ENCODE measurements around the gene MOB1B.

DNA sequence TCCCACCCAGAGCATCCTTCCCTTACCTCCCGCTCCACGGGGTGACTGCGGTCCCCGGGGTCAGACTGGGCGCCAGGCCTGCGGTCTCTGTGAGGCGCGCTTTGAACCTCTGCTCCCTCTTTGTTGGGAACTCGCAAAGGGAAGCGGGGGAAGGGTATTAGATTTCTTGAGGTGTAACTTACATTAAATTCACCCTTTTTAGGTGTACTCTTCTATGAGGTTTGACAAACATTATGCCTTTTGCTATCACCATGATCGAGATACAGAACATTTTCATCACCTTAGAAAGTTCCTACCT lies 91.8 kb downstream of the MOB1B start:
- TF ChIP-seq, protein P1, sequence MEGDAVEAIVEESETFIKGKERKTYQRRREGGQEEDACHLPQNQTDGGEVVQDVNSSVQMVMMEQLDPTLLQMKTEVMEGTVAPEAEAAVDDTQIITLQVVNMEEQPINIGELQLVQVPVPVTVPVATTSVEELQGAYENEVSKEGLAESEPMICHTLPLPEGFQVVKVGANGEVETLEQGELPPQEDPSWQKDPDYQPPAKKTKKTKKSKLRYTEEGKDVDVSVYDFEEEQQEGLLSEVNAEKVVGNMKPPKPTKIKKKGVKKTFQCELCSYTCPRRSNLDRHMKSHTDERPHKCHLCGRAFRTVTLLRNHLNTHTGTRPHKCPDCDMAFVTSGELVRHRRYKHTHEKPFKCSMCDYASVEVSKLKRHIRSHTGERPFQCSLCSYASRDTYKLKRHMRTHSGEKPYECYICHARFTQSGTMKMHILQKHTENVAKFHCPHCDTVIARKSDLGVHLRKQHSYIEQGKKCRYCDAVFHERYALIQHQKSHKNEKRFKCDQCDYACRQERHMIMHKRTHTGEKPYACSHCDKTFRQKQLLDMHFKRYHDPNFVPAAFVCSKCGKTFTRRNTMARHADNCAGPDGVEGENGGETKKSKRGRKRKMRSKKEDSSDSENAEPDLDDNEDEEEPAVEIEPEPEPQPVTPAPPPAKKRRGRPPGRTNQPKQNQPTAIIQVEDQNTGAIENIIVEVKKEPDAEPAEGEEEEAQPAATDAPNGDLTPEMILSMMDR (IDR thresholded peaks at IDR 0.05), result no peak
- TF ChIP-seq POLR2A (IDR thresholded peaks at IDR 0.05), result no peak

All from body of pancreas (tissue), 4 donors.